Mucosa of gallbladder (tissue), 1 donor: Measurements from ENCODE around the gene EXOC6B. TPM values are rescaled to one million over a fixed set of nuclear protein-coding genes. Genes with fewer than 3 reads are reported as not detected.

Experiments
- DNase-seq: peaks from one replicate; pipeline ENCODE4 v3.0.0-alpha.2; 2020; ENCODE audit warnings: low spot score
- total RNA-seq: library from RNA; stranded (reverse); gene quantifications from one replicate; pipeline ENCODE4 v1.2.1, GENCODE V29; 2021
- donor health status: DM: no; HTN: no; CAD: no.

Gene EXOC6B
- total RNA-seq, 1 donor from 2014 or later: 37.1 TPM

DNA sequence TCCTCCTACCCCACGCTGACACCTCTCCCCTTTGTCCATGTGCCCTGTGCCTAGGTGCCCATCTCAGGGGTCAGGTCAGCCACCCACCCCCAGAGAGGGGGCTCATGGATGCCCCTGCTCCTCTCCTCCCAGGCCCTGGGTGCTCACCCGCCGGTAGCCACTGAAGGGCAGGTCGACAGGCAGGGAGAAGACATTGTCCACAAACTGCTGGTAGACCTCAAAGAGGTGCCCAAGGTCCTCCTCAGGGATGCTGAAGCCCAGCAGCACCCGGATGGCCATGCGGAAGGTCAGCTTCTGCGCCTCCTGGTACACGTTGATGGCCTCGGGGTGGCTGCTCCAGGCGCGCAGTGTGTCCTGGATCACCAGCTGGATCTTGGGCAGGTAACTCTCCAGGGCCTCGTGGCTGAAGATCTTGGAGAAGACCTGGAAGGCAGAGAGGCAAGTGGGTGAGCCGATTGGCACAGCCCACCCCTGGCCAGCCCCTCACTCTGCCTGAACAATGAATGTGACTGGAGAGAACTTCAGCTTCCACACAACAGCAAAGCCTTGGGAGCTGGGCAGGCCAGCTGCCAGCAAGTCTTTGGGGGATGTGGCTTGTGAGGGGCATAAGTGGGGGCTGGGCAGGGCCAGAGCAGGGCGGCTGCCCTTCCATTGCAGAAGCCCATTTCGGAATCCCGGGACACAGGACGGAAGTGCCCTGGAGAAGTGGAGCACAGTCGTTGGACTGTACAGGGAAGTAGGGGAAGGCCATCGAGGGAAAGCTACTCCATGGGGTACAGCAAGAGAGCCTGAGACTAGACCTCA lies 690.6 kb downstream of the EXOC6B start:
- DNase-seq: no peak

DNA sequence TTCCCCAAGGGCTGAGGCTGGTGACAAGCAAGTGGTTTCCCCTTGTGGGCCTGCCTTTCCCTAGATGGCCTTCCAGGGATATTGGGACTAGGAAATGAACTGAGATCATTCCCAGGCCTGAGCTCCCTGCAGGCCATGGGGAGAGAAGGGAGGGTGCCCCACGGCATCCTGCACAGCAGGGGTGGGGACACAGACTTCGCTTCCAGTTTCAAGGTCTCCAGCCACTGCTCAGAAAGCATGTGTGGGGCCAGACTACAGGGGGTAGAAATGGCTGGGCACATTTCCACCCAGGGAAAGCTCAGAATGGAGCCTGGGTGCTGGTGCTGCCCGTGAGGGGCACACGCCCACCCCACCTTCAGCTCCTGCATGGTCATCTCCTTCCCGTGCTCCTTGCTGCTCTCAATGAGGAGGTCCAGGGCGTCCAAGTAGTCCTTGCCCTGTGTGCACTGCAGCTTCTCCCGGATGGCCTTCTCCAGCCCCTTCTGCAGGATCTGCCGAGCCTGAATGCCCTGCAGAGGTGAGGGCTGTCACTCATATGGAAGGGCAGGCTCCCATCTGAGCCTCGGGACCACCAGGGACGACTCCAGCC lies 691.3 kb downstream of the EXOC6B start:
- no peak for DNase-seq

DNA sequence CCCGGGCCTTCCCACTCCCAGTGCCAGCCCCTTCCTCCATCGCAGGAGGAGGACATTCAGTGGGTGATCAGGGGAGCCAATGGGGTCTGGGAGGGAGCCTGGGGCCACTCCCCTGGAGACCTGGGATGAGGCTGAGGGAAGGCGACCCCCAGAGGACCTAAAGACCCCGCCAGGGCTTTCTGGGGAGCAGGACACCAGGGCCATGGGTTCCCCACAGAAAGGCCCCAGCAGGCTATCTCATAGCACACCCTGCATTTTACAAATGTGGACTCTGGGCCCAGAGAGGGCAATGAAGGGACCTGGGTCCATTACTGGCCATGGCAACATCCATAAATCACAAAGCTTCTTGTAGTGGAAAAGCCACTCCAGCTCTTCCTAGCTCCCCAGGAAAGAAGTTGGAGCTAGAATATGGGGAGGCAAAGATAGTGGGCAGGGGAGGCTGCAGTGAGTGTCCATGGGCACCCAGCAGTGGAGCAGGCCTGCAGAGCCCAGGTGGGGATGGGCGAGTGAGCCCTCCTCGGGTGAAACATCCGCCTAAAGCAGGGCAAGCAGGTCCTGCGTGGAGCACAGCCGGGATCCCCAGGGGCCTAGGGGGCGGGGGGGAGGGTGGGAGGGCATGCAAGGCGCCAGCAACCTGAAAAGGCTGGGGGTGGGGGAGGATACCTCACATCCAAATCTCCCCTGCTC lies 692.0 kb downstream of the EXOC6B start:
- no peak for DNase-seq

GRCh38 chr2:72132981-72133720 lies 692.7 kb downstream of the EXOC6B start:
- DNase-seq: no peak

- DNase-seq: no peak
These were observed 693.7 kb downstream of the EXOC6B start for GRCh38 chr2:72131916-72132841.

GRCh38 chr2:72131371-72131891 lies 694.4 kb downstream of the EXOC6B start:
- DNase-seq: no peak

DNA sequence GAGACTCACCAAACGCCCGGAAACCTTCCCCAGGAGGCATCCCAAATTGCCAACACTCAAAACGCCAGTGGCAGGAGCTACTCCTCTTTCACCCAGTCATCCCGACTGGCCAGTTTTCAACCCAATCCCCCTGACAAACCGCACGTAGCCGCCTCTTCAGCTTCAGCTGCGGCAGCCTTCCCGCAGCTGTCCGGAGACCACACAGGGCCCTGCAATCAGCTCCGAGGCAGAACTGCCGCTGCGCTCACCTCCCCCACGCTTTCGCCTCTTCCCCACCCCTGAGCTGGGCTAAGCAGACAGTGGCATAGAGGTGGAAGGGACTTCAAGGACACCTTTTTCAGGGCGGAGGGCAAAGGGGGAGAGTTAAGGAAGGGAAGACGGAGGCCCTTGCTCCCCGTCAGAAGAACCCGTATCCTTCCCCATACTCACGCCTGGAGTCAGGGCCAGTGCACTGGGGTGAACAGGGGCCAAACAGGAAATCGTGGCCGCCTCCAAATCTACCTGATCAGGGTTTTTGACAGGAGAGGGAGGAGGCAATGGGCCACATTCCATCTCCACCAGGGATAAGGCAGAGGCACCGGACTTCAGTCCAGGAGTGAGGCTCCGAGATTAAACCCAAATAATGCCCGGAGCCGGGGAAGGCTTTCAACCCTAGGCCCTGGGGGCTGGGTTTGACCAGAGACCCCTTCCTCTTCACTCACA lies 695.0 kb downstream of the EXOC6B start:
- DNase-seq: no peak

- no peak for DNase-seq
These were observed 696.0 kb downstream of the EXOC6B start for GRCh38 chr2:72129681-72130340.

GRCh38 chr2:72128843-72129227 lies 697.0 kb downstream of the EXOC6B start:
- no peak for DNase-seq

- DNase-seq: no peak
These were observed 697.6 kb downstream of the EXOC6B start for GRCh38 chr2:72128059-72128842.

- DNase-seq: no peak
These were observed 698.3 kb downstream of the EXOC6B start for GRCh38 chr2:72127401-72128058.

DNA sequence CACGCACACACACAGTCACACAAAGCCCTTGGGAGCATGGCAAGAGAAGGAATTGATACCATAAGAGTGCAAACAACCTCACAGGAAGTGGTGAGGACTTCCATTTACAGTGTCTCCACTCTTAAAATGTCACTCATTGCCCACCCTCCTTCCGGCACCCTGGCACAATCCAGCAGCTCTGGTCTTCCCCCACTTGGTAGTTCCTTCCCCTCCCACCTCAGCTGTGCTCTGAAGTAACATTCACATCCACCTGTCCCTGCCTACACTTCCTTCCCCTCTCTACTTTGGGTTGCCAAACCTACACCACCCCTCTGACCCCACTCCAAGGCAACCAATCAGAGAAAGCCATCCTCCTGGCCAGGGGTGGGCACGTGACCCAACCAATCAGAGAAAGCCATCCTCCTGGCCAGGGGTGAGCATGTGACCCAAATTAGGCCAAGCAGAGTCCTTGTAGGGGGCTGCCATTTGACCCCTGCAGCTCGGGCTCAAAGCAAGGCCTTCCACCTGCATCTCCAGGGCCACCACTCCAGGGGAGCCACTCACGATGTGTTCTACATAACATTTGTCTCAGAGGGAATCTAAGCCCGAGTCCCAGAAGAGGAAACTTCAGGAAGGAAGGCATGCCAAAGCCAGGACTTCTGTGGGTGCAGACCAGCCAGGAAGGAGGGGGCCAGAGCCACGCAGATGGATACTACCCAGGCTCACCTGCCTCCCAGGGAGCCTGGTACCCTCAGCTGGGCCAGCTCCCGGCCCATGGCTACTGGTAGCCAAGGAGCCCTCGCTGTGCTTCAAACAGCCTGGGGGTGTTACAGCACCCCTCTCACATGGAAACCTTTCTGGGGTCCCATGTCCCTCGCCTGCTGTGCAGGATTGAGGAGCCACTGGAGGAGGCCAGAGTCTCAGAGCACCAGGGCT lies 699.4 kb downstream of the EXOC6B start:
- no peak for DNase-seq

Other genes with a start within 250 kb of the EXOC6B start
- 60.3 TPM for gene SPR, start 61.4 kb upstream of the EXOC6B start, total RNA-seq
- gene EMX1, start 91.5 kb upstream of the EXOC6B start, total RNA-seq: 0.12 TPM
- gene SFXN5, start 245.7 kb upstream of the EXOC6B start, total RNA-seq: 21.9 TPM